ENCODE measurements around the gene BCL2L13.

BCL2L13 gene, protein sequence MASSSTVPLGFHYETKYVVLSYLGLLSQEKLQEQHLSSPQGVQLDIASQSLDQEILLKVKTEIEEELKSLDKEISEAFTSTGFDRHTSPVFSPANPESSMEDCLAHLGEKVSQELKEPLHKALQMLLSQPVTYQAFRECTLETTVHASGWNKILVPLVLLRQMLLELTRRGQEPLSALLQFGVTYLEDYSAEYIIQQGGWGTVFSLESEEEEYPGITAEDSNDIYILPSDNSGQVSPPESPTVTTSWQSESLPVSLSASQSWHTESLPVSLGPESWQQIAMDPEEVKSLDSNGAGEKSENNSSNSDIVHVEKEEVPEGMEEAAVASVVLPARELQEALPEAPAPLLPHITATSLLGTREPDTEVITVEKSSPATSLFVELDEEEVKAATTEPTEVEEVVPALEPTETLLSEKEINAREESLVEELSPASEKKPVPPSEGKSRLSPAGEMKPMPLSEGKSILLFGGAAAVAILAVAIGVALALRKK

DNA sequence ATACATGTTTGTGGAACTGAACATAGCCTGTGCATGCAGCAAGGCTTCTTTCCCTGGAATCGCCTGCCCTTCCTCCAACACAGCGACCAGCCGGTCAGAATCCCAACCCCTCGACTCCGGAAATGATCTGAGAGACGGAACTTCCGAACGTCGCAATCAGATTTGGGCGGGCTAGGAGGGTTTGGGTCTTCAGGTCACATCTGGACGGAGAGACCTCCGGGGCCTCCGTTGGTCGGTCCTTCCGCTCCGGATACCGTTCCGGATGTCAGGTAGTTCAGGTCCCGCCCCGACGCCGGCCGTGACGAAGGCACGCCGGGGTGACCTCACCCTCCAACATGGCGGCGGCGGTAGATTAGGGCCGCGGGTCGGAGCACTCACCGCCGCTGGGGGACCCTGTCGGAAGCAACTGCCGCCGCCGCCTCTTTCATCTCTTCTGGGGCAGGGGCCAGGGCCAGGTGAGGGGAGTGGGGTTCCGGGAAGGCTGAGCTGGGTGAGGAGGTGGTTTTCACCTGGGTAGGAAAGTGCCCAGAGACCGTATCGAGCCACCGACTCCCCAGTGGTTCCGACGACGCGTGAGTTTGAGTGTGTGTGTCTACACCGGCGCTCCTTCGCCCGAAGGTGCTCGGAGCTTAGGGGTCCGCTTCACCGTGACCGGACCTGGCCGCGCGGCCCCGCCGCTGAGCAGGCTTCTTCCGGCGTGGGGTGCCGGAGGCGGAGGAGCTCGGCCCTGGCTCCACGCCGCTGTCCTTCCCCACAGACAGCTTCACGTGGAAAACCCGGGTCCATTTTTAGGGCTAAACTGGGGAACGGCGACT lies at the start of gene BCL2L13:
Gene BCL2L13 (plus strand): TSS at position 326 of the 815 bp plus-strand sequence. CDS start 16,955 bp downstream, outside the sequence.
- FAIRE-seq (peak; percentile 84), DNase-seq (ENCODE audit: insufficient read length, low spot score) (peak; percentile 88)

DNA sequence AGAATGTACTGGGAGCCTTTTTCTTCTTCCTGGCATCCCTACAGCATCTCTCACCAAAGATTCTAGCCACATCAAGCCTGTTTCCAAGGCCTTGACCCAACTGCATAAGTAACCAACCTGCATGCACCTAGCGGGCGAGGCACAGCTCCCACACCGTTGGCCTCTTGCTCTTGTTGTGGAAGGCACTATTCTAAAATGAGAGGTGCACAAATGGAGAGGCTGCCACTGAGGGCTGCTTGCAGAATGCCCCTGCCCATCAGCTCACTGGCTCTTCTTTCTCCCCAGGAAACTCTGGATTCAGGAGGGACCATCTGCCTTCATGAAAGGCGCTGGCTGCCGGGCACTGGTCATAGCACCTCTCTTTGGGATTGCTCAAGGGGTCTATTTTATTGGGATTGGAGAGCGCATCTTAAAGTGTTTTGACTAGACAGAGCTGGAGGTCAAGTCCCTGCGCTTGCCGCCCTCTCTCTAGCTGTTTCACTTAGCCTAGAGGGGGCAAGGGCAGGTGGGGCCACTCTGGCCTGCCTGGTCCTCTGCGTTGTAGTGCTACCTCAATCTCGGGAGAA lies 48.7 kb upstream of the BCL2L13 start:
- FAIRE-seq: no peak
- no peak for DNase-seq (ENCODE audit: insufficient read length, low spot score)

DNA sequence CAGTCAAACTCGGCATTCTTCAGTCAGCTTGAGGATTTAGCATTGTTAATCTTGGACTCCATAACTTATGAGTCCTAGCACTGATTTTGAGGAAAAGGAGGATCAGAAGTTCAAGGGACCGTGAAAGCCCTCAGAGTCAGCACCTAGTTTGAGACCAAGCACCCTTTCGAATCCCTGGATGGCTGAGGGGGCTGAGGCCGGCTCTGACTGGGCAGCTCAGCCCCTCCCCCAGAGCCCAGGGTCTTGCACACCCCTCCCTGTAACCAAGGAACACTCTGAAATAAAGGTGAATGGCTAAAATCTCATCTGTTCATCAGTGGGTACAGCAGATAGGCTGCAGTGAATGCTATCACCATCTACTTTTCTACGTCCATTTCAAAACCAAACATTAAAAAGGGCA lies 48.0 kb upstream of the BCL2L13 start:
- DNase-seq (ENCODE audit: insufficient read length, low spot score) (no peak), FAIRE-seq (no peak)

DNA sequence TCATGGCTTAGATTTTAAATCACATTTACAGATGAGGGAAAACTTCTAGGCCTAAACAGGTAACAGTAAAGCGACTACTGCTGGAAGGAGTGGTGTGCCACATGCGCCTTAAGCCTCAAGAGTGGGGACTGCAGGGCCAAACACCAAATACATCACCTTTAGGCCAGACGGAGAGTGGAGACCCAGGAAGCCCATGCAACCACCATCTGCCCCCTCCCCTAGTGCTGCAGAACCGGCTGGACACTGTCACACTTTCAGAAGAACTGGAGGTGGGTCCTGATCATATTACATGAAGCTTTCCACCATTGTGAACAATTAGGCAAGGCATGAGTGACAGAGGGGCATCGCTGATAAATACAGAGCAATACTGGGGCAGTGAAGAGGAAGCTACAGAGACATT lies 46.4 kb upstream of the BCL2L13 start:
- FAIRE-seq: no peak
- no peak for DNase-seq (ENCODE audit: insufficient read length, low spot score)

DNA sequence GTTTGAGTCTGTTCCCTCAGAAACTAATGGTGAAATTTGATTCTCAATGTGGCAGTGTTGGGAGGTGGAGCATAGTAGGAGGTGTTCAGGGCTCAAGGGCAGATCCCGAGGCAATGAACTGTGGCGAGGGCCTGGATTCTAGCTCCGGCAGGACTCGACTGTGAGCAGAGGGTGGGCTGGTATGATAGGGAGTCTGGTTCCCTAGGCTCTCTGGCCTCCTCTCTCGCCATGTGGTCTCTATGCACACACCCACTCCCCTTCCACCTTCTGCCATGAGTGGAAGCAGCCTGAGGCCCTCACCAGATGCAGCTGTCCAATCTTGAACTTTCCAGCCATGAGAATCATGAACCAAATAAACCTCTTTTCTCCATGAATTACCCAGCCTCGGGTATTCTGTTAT lies 42.3 kb upstream of the BCL2L13 start:
- FAIRE-seq (no peak), DNase-seq (ENCODE audit: insufficient read length, low spot score) (no peak)

DNA sequence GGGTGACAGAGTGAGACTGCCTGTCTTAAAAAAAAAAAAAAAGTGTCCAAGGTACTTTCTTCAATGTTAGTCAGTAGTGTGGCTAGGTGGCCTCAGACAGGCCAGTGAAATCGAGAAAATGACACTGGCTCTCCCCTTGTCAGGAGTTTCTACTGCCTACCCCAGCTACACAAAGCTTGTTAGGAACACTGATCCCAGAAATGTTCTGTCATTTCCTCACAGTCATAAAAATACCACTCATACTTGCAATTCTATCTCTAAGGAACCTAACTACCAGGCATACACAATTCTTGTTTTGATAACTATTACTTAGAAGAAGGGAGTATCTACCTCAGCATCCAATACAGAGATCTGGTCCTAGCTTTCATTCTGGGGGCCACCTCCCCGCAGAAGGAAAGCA lies 41.3 kb upstream of the BCL2L13 start:
- DNase-seq (ENCODE audit: insufficient read length, low spot score) (no peak), FAIRE-seq (no peak)

DNA sequence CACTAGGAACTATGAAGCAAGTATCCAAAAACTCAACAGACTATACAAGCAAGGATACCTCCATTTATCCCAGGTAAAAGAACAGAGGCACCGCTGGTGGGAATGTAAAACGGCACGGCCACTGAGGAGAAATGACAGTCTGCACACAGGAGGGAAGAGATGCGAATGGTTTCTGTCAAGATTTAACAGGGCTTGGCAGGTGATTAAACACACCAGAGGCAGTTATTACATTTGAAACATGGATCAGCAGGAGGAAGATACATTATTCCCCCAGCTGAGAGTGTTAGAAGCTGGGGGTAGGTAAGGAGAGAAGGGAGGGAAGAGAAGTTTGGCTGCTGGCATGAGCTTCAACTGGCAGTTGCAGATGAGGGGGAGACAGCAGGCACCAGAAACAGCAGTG lies 40.2 kb upstream of the BCL2L13 start:
- no peak for FAIRE-seq

DNA sequence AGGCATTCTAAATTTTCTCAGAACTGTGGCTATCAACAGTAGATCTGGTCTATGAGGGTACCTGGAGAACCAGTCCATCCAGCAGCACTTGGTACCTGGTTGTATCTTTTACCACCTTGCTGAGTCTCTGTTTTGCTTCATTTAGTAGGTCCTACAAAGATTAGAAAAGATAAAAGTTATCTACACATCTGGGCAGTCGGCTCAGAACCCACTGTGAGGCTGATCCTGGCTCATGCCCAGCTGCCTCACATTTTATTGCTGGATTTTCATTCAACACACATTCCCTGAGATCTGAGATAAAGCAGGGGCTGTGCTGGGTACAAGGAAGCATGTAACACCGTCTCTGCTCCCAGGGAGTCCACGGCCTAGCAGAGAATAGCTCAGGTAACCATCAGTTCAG lies 37.5 kb upstream of the BCL2L13 start:
- no peak for FAIRE-seq

More for the DNA sequence above, 40.2 kb upstream of the BCL2L13 start:
- no peak for DNase-seq (ENCODE audit: insufficient read length, low spot score)

DNA sequence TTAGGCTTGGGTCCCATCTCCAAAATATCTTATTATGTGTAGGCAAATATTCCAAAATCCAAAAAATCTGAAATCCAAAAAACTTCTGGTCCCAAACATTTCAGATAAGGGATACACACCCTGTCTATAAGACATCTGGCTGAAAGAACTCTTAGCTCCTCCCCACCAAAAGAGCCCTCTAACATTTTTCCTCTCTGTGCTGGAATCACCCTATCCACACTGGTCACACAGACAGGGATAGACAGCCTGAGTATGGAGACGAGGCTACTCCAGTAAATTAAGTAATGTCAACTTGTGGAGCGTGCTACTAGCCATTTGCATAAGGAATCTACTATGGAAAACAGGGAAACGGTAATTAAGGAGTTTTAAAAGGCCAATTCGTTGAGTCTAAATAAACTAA lies 34.9 kb upstream of the BCL2L13 start:
- no peak for FAIRE-seq
- no peak for DNase-seq (ENCODE audit: insufficient read length, low spot score)

More for the DNA sequence above, 37.5 kb upstream of the BCL2L13 start:
- no peak for DNase-seq (ENCODE audit: insufficient read length, low spot score)

DNA sequence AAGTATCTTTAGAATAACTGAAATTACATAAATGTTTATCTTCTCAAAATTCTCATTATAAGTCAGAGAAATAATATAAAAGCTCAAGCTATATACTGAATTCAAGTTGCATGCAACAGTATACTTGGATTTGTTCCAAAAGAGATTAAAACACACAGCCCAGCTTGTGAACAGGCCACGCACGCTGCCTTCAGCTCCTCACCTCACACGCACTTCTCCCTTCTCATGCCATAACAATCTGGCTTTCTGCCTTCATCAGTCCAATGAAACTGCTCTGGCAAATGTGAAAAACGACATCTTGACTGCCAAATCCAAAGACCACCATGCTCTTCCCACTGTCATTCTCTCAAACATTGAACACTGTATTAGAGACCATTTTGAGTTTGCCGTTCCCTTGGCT lies 32.1 kb upstream of the BCL2L13 start:
- FAIRE-seq: no peak
- DNase-seq (ENCODE audit: insufficient read length, low spot score): no peak

DNA sequence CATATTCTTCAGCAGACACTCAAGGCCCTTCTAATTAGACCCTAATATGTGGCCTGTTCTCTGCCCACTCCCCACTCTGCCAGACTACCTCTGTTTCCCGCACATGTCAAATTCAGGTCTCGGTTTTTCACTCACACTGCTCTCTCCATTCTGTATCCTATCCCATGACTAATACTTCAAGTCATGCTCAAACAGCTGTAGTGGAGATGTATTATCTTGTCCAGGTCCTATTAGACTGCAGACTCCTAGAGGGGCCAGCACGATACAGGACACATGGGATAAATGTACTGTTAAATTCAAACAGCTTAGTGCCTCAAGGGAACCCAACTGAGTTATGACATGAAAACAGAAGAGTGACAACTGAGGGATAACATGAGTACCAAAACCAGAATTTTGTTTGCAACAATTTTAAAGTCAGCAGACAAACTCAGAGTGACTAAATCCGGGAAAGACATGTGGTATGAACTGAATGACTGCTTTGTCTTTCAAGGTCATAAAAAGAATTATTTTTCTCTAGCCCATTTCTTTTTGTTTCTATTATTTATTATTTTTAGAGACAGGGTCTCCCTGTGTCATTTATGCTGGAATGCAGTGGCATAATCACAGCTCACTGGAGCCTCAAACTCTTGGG lies 30.6 kb upstream of the BCL2L13 start:
- FAIRE-seq (no peak), DNase-seq (ENCODE audit: insufficient read length, low spot score) (no peak)

DNA sequence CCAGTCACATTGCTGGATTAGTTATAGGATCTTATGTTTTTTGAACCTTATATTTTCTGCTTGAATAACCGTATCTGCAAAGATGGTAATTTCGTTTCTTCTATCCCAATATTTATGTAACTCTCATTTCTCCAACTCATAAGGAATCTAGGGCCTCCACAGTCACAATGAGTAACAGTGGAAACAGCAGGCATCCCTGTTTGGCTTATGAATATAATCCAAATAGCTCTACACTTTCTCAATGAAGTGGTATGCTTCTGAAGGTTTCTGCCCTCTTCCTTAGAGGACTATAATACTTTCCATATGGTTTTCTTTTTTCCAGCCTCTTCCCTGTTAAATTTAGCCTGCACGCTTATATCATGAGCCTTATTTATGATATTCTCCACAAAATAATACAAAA lies 26.5 kb upstream of the BCL2L13 start:
- DNase-seq (ENCODE audit: insufficient read length, low spot score) (no peak), FAIRE-seq (no peak)

DNA sequence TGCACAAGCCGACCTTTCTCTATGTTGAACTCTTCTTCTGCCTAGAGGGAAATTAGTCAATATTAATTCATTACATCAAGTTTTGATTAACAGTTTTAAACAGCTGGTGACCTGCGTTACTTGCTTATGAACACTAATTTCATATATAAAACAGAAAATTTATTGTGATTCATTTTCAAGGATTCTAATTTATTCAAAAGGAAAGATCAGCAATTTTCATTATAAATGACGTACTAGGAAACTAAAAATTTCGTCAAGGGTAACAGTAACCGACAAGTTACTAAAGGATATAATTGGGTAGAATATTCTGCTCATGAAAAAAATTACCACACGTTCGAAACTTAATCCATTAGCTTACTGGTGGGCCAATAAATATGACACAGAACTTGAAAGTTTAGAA lies 25.3 kb upstream of the BCL2L13 start:
- no peak for DNase-seq (ENCODE audit: insufficient read length, low spot score)
- FAIRE-seq: no peak

DNA sequence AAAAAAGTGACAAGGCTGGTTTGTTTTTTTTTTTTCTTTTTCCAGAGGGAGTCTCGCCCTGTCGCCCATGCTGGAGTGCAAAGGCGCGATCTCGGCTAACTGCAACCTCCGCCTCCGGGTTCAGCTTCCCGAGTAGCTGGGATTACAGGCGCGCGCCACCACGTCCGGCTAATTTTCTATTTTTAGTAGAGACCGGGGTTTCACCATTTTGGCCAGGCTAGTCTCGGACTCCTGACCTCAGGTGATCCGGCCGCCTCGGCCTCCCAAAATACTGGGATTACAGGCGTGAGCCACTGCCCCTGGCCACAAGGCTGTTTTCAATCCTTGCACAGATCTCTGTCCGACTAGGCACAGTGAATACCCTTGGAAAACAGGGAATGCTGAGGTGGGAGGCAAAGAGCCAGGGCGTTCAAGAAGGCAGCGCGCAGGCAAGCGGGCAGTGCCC lies 10.6 kb upstream of the BCL2L13 start:
- FAIRE-seq (no peak), DNase-seq (ENCODE audit: insufficient read length, low spot score) (no peak)

DNA sequence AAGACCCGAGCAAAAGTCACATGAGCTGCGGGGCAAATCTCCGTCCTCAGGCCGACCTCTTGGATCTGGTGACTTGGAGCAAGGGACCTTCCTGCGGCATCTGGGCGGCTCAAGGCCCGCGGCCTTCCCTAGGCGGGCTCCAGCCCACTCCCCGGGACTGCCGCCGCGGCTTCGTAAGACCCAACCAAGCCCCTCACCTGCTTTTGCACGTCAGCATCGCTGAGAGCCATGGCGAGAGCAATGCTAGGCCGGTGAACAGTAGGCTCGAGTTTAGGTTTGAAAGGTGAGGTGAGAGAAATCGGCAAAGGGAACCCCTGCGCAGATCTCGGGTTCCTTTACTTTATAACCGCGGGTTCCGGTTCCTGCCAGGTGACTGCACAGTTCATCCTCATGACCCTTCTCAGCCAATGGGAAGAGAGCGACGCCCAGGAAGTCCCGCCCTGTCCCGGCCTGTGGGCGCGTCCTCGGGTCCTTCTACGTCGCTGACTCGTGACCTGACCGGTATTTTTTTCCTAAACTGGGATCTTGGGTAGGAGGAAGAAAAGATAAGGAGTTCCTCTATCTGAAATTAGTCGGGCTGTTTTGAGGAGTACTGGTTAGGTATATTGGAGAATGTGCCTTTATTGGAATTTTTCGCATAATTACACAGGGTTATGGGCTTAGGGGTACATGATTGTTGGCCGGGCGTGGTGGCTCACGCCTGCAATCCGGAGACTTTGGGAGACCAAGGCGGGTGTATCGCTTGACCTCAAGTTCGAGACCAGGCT lies 10.0 kb upstream of the BCL2L13 start, which contains the start of gene ATP6V1E1:
Gene ATP6V1E1 (minus strand): TSS at position 344 of the 767 bp plus-strand sequence. CDS start 114 bp downstream, at position 230.
- DNase-seq (ENCODE audit: insufficient read length, low spot score): peak; percentile 98
- FAIRE-seq: no peak

DNA sequence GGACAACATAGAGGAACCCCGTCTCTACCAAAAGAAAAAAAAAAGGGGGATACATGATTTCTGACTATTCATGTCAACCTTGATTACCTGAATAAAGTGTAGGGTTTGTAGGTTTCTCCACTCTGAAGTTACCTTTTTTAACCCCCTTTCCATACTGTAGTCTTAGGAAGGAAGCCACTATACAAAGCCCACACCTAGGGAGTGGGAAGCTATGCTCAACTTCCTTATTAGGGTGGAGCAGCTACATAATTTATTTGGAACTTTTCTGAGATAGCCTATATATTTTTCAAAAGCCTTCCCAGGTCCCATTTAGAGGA lies 9.4 kb upstream of the BCL2L13 start:
- no peak for DNase-seq (ENCODE audit: insufficient read length, low spot score)
- no peak for FAIRE-seq

DNA sequence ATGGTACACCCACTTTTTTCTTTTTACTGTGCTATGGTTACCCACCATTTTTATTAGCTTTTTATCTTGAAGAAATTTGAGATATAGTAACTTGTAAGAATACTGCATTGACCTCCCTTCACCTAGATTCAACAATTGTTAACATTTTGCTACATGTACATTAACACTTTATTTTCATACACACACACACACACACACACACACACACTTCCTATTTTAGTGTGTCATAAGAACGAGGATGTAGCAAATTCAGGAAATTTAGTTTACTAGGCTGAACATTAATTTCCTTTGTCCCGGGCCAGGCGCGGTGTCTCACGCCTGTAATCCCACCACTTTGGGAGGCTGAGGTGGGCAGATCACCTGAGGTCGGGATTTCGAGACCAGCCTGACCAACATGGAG lies 8.9 kb upstream of the BCL2L13 start:
- FAIRE-seq: no peak

DNA sequence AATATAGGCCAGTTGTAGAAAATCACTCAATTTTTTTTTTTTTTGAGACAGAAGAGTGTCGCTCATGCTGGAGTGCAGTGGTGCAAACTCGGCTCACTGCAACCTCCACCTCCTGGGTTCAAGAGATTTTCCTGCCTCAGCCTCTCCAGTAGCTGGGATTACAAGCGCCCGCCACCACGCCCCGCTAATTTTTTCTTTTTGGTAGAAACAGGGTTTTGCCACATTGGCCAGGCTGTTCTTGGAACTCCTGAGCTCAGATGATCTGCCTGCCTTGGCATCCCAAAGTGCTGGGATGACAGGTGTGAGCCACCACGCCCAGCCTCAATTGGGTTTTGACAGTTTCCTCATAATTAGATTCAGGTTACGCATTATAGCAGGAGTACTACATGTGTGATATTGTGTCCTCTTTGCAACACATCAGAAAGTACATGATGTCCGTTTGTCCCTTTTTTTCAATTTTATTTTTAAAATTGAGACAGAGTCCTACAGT lies 7.4 kb upstream of the BCL2L13 start:
- no peak for DNase-seq (ENCODE audit: insufficient read length, low spot score)
- FAIRE-seq: no peak

More for the DNA sequence above, 8.9 kb upstream of the BCL2L13 start:
- DNase-seq (ENCODE audit: insufficient read length, low spot score): no peak

DNA sequence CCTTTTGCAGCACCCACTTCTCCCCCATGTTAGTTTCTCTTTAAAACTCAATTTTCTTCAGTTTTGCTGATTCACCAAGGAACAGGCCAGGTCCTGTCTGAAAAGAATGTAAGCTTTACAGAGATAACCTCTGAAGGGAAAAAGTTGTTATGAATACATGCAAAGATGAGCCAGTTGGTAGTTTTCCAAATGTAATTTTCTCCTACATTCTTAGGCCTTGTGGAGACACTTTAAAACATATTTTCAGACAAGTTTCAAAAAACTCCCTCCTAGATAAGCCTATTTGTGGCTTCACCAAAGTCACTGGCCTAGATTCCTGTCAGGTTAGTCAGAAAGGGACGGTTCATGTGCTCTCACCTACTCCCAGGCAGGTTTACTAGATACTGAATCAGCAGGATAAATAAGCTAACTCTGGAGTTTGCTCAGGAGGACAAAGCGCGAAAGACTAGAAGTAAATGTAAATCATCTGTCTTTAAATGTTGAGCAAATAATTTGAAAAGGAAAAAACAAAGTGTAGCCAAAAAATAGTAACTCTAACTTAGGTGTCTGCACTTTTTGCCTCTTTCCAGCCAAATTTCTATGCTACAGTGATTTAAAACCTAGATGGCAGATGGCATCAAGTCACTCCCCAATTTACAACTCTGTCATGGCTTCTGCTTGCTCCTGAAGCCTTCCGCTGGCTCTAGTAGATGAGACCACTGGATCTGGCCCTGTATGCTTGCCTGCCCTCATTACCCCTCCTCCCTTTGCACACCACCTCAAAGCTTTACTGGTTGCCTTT lies 5.2 kb upstream of the BCL2L13 start:
- FAIRE-seq (no peak), DNase-seq (ENCODE audit: insufficient read length, low spot score) (peak; percentile 34)
